HL-60 (cell line): ENCODE measurements around the gene PAQR5.

ENCODE experiments used
- DNase-seq, 2 experiments: peaks; one replicate each; pipeline ENCODE4 v3.0.0-alpha.2; 2010 to 2020; ENCODE audit warnings: low read depth in 1 of 2, low spot score in 1 of 2
- H3K27ac ChIP-seq: fragments of 250-450 bp; sonication (Bioruptor Pico); replicated peaks from 2 replicates; pipeline ENCODE4 v1.5.1; 2020; ENCODE audit warnings: mild to moderate bottlenecking, moderate library complexity
- H3K27me3 ChIP-seq: fragments of 250-450 bp; sonication (Bioruptor Pico); 2 replicates; pipeline ENCODE4 v1.5.1; 2021; ENCODE audit warnings: mild to moderate bottlenecking, moderate library complexity; ENCODE audit not compliant: insufficient read depth, poor library complexity, severe bottlenecking
- H3K4me3 ChIP-seq: replicated peaks from 2 replicates; pipeline ENCODE4 v1.5.1; 2011; ENCODE audit warnings: mild to moderate bottlenecking, control low read depth, low read length; ENCODE audit not compliant: insufficient read depth
- CTCF ChIP-seq: IDR thresholded peaks from one replicate; pipeline ENCODE4 v1.5.1; 2011; ENCODE audit warnings: low read length, control low read depth, inconsistent platforms; ENCODE audit not compliant: insufficient read depth
- GABPA ChIP-seq: IDR thresholded peaks from 2 replicates; pipeline ENCODE4 v1.6.1; 2012; ENCODE audit warnings: low read depth
- POLR2AphosphoS5 ChIP-seq: IDR thresholded peaks from 2 replicates; pipeline ENCODE4 v1.6.1; 2012; ENCODE audit warnings: low read depth
- REST ChIP-seq: IDR thresholded peaks from 2 replicates; pipeline ENCODE4 v1.6.1; 2012; ENCODE audit warnings: low read depth; ENCODE audit not compliant: insufficient replicate concordance
- SPI1 ChIP-seq: IDR thresholded peaks from 2 replicates; pipeline ENCODE4 v1.6.1; 2012; ENCODE audit warnings: low read depth, mild to moderate bottlenecking, borderline replicate concordance

Gene PAQR5

GRCh38 chr15:69388260-69388705, 89.6 kb downstream of the PAQR5 start:
- Histone ChIP-seq H3K27me3 (no peaks in the 10 kb centered on the region), H3K27ac (no peak overlapping the region), H3K4me3 (no peak overlapping the region)
- DNase-seq, result no peak
- no peak for TF ChIP-seq POLR2AphosphoS5
- no peak for TF ChIP-seq CTCF
- no peak for TF ChIP-seq REST
- no peak for TF ChIP-seq GABPA
- TF ChIP-seq SPI1, result no peak

GRCh38 chr15:69389426-69389825, 90.7 kb downstream of the PAQR5 start:
- Histone ChIP-seq H3K4me3 (no peak overlapping the region), H3K27me3 (no peaks in the 10 kb centered on the region), H3K27ac (no peak overlapping the region)
- DNase-seq, result no peak
- TF ChIP-seq REST (no peak), POLR2AphosphoS5 (no peak), CTCF (no peak), GABPA (no peak), SPI1 (no peak)

GRCh38 chr15:69390575-69390974, 91.9 kb downstream of the PAQR5 start:
- DNase-seq, result no peak
- Histone ChIP-seq H3K27ac (no peak overlapping the region), H3K27me3 (no peaks in the 10 kb centered on the region), H3K4me3 (no peak overlapping the region)
- TF ChIP-seq SPI1 (no peak), CTCF (no peak), GABPA (no peak), REST (no peak), POLR2AphosphoS5 (no peak)
